Dermis microvascular lymphatic vessel endothelial cell (primary cell): ENCODE data around the gene SOX11. TPM values are rescaled to one million over a fixed set of nuclear protein-coding genes. Genes with fewer than 3 reads are reported as not detected.

Source experiments
- DNase-seq, 2 donors: peaks; one replicate each; pipeline versions ENCODE4 v3.0.0 to v3.0.0-alpha.2; 2010; ENCODE audit warnings: low read depth in 2 of 2
- total RNA-seq: library from RNA; depleted of rRNA; stranded (reverse); fragments of >200 nt; gene quantifications from 2 replicates; pipeline ENCODE4 v1.2.1, GENCODE V29; 2014

The SOX11 gene
- total RNA-seq, 1 donor from 2014 or later: not detected

GRCh38 chr2:5722236-5722635, 30.1 kb downstream of the SOX11 start:
- no peak for DNase-seq

- DNase-seq: no peak
Measured at GRCh38 chr2:5723791-5724735, 31.9 kb downstream of the SOX11 start.

- no peak for DNase-seq
Measured at GRCh38 chr2:5725072-5725471, 32.9 kb downstream of the SOX11 start.

- DNase-seq: no peak
Measured at GRCh38 chr2:5725794-5726463, 33.7 kb downstream of the SOX11 start.

- no peak for DNase-seq
Measured at GRCh38 chr2:5727235-5727634, 35.1 kb downstream of the SOX11 start.

GRCh38 chr2:5729416-5729815, 37.2 kb downstream of the SOX11 start:
- no peak for DNase-seq

GRCh38 chr2:5730386-5730785, 38.2 kb downstream of the SOX11 start:
- DNase-seq: no peak

- no peak for DNase-seq
Measured at GRCh38 chr2:5734859-5735520, 42.8 kb downstream of the SOX11 start.

- DNase-seq: no peak
Measured at GRCh38 chr2:5735521-5735861, 43.3 kb downstream of the SOX11 start.

- DNase-seq: no peak
Measured at GRCh38 chr2:5736050-5736449, 43.9 kb downstream of the SOX11 start.

GRCh38 chr2:5736886-5737285, 44.7 kb downstream of the SOX11 start:
- DNase-seq: no peak

- DNase-seq: no peak
Measured at GRCh38 chr2:5740053-5740452, 47.9 kb downstream of the SOX11 start.

- no peak for DNase-seq
Measured at GRCh38 chr2:5740817-5741216, 48.6 kb downstream of the SOX11 start.

- DNase-seq: no peak
Measured at GRCh38 chr2:5741242-5741641, 49.1 kb downstream of the SOX11 start.

GRCh38 chr2:5742126-5742525, 49.9 kb downstream of the SOX11 start:
- no peak for DNase-seq

GRCh38 chr2:5748391-5748790, 56.2 kb downstream of the SOX11 start:
- no peak for DNase-seq

GRCh38 chr2:5748946-5749345, 56.8 kb downstream of the SOX11 start:
- no peak for DNase-seq

- DNase-seq: no peak
Measured at GRCh38 chr2:5749347-5749746, 57.2 kb downstream of the SOX11 start.
